ENCODE data around the gene POLR2H. TPM values are rescaled to one million over a fixed set of nuclear protein-coding genes. Genes with fewer than 3 reads are reported as not detected.

Gene POLR2H
- total RNA-seq, 1 experiment from 2014 or later = 133 TPM

DNA sequence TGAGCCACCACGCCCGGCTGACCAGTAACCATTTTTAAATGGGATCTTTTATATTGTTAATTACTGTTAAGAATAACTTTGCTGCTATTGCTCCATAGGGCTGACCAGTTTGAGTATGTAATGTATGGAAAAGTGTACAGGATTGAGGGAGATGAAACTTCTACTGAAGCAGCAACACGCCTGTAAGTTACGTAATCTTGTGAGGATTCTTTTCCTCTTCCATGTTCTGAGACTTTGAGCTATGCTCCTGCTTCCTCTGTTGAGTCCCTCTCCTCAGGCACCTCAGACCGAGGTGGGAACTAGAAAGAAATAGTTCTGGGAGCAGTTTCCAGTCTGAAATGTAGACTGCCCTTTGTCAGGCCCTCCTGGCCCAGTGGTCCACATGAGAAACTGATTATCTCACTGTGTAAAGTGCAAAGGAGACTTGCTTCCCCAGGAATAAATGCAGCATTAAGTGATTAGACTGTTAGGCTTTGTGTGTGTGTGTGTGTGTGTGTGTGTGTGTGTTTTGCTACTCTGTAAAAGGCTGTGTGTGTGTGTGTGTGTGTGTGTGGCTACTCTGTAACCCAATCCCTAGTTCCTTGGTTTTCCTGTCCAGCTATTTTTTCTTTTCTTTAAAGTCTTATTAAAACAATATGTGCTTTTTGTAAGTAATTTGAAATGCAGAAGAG, 5.2 kb downstream of the POLR2H start:
- POLR2A ChIA-PET = no interaction called here
- no peaks in the 10 kb centered on the region for H3K27me3 Mint-ChIP-seq (ENCODE audit: low read depth)
- no peaks in the 10 kb centered on the region for H3K9me3 Mint-ChIP-seq
- DNase-seq (ENCODE audit: low spot score) (no peak), ATAC-seq (no peak)
- TF ChIP-seq NFYB (CRISPR knock-in tag; conservative IDR thresholded peaks at IDR 0.05; ENCODE audit: low read depth) = no peak
- TF ChIP-seq, protein P1, sequence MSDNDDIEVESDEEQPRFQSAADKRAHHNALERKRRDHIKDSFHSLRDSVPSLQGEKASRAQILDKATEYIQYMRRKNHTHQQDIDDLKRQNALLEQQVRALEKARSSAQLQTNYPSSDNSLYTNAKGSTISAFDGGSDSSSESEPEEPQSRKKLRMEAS (CRISPR knock-in tag; IDR thresholded peaks at IDR 0.05) = no peak
- TF ChIP-seq, protein P2, sequence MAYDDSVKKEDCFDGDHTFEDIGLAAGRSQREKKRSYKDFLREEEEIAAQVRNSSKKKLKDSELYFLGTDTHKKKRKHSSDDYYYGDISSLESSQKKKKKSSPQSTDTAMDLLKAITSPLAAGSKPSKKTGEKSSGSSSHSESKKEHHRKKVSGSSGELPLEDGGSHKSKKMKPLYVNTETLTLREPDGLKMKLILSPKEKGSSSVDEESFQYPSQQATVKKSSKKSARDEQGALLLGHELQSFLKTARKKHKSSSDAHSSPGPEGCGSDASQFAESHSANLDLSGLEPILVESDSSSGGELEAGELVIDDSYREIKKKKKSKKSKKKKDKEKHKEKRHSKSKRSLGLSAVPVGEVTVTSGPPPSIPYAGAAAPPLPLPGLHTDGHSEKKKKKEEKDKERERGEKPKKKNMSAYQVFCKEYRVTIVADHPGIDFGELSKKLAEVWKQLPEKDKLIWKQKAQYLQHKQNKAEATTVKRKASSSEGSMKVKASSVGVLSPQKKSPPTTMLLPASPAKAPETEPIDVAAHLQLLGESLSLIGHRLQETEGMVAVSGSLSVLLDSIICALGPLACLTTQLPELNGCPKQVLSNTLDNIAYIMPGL (CRISPR knock-in tag; IDR thresholded peaks at IDR 0.05) = no peak
- TF ChIP-seq IRF2 (CRISPR knock-in tag; IDR thresholded peaks at IDR 0.05; ENCODE audit: borderline replicate concordance, low read depth) = no peak
- TF ChIP-seq EMX1 (CRISPR knock-in tag; IDR thresholded peaks at IDR 0.05) = no peak
- no peak for TF ChIP-seq ZNF219 (CRISPR knock-in tag; IDR thresholded peaks at IDR 0.05; ENCODE audit: borderline replicate concordance)
- TF ChIP-seq, protein P3, sequence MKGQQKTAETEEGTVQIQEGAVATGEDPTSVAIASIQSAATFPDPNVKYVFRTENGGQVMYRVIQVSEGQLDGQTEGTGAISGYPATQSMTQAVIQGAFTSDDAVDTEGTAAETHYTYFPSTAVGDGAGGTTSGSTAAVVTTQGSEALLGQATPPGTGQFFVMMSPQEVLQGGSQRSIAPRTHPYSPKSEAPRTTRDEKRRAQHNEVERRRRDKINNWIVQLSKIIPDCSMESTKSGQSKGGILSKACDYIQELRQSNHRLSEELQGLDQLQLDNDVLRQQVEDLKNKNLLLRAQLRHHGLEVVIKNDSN (CRISPR knock-in tag; IDR thresholded peaks at IDR 0.05) = no peak
- TF ChIP-seq, protein P4, sequence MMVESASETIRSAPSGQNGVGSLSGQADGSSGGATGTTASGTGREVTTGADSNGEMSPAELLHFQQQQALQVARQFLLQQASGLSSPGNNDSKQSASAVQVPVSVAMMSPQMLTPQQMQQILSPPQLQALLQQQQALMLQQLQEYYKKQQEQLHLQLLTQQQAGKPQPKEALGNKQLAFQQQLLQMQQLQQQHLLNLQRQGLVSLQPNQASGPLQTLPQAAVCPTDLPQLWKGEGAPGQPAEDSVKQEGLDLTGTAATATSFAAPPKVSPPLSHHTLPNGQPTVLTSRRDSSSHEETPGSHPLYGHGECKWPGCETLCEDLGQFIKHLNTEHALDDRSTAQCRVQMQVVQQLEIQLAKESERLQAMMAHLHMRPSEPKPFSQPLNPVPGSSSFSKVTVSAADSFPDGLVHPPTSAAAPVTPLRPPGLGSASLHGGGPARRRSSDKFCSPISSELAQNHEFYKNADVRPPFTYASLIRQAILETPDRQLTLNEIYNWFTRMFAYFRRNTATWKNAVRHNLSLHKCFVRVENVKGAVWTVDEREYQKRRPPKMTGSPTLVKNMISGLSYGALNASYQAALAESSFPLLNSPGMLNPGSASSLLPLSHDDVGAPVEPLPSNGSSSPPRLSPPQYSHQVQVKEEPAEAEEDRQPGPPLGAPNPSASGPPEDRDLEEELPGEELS (CRISPR knock-in tag; IDR thresholded peaks at IDR 0.05) = no peak
- no peak for TF ChIP-seq NFATC4 (CRISPR knock-in tag; IDR thresholded peaks at IDR 0.05)
- no peak for TF ChIP-seq ZNF317 (CRISPR knock-in tag; IDR thresholded peaks at IDR 0.05; ENCODE audit: borderline replicate concordance, low read depth)
- no peak for TF ChIP-seq NR2C2 (CRISPR knock-in tag; IDR thresholded peaks at IDR 0.05)
- TF ChIP-seq JUN (CRISPR knock-in tag; IDR thresholded peaks at IDR 0.05) = no peak
- TF ChIP-seq ZBTB21 (CRISPR knock-in tag; IDR thresholded peaks at IDR 0.05; ENCODE audit: borderline replicate concordance) = no peak
- peaks cover 34% of the 10 kb centered on the region for H3K4me1 Mint-ChIP-seq
- CTCF ChIA-PET = interaction anchor here (1.5 kb wide), 1 partner anchor 12 kb away, joined by 4 read pairs; no protein-coding TSS in a partner anchor
- H3K4me3 Mint-ChIP-seq = no peak overlapping the region
- no peak overlapping the region for H3K27ac Mint-ChIP-seq
- H3K36me3 Mint-ChIP-seq = peaks cover 53% of the 10 kb centered on the region

DNA sequence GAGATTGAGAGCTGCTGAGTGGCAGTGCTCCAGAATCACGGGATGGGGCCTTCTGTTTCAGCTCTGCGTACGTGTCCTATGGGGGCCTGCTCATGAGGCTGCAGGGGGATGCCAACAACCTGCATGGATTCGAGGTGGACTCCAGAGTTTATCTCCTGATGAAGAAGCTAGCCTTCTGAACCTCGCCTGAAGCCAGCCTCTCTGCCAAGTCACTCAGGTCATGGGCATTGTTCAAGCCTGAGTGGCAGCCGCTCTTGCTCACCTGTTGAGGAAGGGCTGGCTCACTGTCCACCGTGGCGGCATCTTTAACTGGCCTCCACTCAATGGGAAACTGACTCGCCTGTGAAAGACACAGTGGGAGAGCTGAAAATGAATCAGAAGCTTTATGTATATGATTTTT, 6.6 kb downstream of the POLR2H start:
- POLR2A ChIA-PET = interaction anchor here (0.9 kb wide), 1 partner anchor 173 kb away, joined by 4 read pairs; no protein-coding TSS in a partner anchor
- CTCF ChIA-PET = interaction anchor here (1.3 to 1.5 kb wide), 2 partner anchors 13 to 173 kb away, joined by 4 to 5 read pairs; no protein-coding TSS in a partner anchor
- no peak overlapping the region for H3K27ac Mint-ChIP-seq

More for the DNA sequence above, 6.6 kb downstream of the POLR2H start:
- ATAC-seq (no peak), DNase-seq (ENCODE audit: low spot score) (no peak)
- peaks cover 53% of the 10 kb centered on the region for H3K36me3 Mint-ChIP-seq
- H3K9me3 Mint-ChIP-seq = no peaks in the 10 kb centered on the region
- no peaks in the 10 kb centered on the region for H3K27me3 Mint-ChIP-seq (ENCODE audit: low read depth)
- H3K4me3 Mint-ChIP-seq = no peak overlapping the region
- TF ChIP-seq, protein P5, sequence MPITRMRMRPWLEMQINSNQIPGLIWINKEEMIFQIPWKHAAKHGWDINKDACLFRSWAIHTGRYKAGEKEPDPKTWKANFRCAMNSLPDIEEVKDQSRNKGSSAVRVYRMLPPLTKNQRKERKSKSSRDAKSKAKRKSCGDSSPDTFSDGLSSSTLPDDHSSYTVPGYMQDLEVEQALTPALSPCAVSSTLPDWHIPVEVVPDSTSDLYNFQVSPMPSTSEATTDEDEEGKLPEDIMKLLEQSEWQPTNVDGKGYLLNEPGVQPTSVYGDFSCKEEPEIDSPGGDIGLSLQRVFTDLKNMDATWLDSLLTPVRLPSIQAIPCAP (CRISPR knock-in tag; IDR thresholded peaks at IDR 0.05) = no peak
- TF ChIP-seq, protein P6, sequence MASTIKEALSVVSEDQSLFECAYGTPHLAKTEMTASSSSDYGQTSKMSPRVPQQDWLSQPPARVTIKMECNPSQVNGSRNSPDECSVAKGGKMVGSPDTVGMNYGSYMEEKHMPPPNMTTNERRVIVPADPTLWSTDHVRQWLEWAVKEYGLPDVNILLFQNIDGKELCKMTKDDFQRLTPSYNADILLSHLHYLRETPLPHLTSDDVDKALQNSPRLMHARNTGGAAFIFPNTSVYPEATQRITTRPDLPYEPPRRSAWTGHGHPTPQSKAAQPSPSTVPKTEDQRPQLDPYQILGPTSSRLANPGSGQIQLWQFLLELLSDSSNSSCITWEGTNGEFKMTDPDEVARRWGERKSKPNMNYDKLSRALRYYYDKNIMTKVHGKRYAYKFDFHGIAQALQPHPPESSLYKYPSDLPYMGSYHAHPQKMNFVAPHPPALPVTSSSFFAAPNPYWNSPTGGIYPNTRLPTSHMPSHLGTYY (CRISPR knock-in tag; IDR thresholded peaks at IDR 0.05) = no peak
- TF ChIP-seq, protein P7, sequence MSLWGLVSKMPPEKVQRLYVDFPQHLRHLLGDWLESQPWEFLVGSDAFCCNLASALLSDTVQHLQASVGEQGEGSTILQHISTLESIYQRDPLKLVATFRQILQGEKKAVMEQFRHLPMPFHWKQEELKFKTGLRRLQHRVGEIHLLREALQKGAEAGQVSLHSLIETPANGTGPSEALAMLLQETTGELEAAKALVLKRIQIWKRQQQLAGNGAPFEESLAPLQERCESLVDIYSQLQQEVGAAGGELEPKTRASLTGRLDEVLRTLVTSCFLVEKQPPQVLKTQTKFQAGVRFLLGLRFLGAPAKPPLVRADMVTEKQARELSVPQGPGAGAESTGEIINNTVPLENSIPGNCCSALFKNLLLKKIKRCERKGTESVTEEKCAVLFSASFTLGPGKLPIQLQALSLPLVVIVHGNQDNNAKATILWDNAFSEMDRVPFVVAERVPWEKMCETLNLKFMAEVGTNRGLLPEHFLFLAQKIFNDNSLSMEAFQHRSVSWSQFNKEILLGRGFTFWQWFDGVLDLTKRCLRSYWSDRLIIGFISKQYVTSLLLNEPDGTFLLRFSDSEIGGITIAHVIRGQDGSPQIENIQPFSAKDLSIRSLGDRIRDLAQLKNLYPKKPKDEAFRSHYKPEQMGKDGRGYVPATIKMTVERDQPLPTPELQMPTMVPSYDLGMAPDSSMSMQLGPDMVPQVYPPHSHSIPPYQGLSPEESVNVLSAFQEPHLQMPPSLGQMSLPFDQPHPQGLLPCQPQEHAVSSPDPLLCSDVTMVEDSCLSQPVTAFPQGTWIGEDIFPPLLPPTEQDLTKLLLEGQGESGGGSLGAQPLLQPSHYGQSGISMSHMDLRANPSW (CRISPR knock-in tag; conservative IDR thresholded peaks at IDR 0.05; ENCODE audit: low read depth) = no peak
- no peak for TF ChIP-seq ZNF317 (CRISPR knock-in tag; IDR thresholded peaks at IDR 0.05; ENCODE audit: borderline replicate concordance, low read depth)
- no peak for TF ChIP-seq JAZF1 (CRISPR knock-in tag; IDR thresholded peaks at IDR 0.05)
- TF ChIP-seq ZNF396 (CRISPR knock-in tag; IDR thresholded peaks at IDR 0.05; ENCODE audit: borderline replicate concordance) = no peak
- no peak for TF ChIP-seq HMGA2 (CRISPR knock-in tag; IDR thresholded peaks at IDR 0.05)
- no peak for TF ChIP-seq SOX15 (CRISPR knock-in tag; IDR thresholded peaks at IDR 0.05)
- no peak for TF ChIP-seq ESRRA (CRISPR knock-in tag; IDR thresholded peaks at IDR 0.05; ENCODE audit: borderline replicate concordance)
- TF ChIP-seq JUN (CRISPR knock-in tag; IDR thresholded peaks at IDR 0.05) = no peak
- no peak for TF ChIP-seq RORB (CRISPR knock-in tag; IDR thresholded peaks at IDR 0.05)
- no peak for TF ChIP-seq NR1H2 (CRISPR knock-in tag; IDR thresholded peaks at IDR 0.05)
- TF ChIP-seq, protein P8, sequence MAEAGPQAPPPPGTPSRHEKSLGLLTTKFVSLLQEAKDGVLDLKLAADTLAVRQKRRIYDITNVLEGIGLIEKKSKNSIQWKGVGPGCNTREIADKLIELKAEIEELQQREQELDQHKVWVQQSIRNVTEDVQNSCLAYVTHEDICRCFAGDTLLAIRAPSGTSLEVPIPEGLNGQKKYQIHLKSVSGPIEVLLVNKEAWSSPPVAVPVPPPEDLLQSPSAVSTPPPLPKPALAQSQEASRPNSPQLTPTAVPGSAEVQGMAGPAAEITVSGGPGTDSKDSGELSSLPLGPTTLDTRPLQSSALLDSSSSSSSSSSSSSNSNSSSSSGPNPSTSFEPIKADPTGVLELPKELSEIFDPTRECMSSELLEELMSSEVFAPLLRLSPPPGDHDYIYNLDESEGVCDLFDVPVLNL (CRISPR knock-in tag; IDR thresholded peaks at IDR 0.05; ENCODE audit: borderline replicate concordance, low read depth) = no peak
- peaks cover 45% of the 10 kb centered on the region for H3K4me1 Mint-ChIP-seq

Data from WTC11 (cell line).